Measurements from ENCODE around the gene NFATC2. TPM values are rescaled to one million over a fixed set of nuclear protein-coding genes. Genes with fewer than 3 reads are reported as not detected.

NFATC2 gene
- total RNA-seq, 2 experiments from 2014 or later, result 35.8 to 36.5 TPM

Small RNA genes within 50 kb of the gene (microRNA-seq; reads per million reads assigned to microRNA genes)
- gene MIR3194 (ENCODE audit: borderline microRNAs expressed, borderline number of aligned reads, borderline replicate concordance), result 6.7 reads per million, percentile 25 among the genes with 10 or more reads in this experiment

Other genes with a start within 250 kb of the NFATC2 start
- 1 to 10 TPM; 1.4 to 1.6 TPM for gene ATP9A, start 225.7 kb upstream of the NFATC2 start, total RNA-seq

Measured in activated CD4-positive, alpha-beta memory T cell treated with anti-CD3 and anti-CD28 coated beads for 36 hours (primary cell).